B cell (primary cell): ENCODE results near the gene PRDM15.

Experiments
- EZH2 ChIP-seq: IDR thresholded peaks from 2 replicates; pipeline ENCODE4 v1.6.1; 2012; ENCODE audit warnings: borderline replicate concordance, low read depth, mild to moderate bottlenecking, moderate library complexity, low read length; ENCODE audit not compliant: insufficient read depth, poor library complexity, severe bottlenecking
- TF ChIP-seq, protein P1 (sequence below): fragments of 200-600 bp; IDR thresholded peaks from one replicate; pipeline ENCODE4 v1.8.0; 2022; ENCODE audit warnings: antibody characterized with exemption, mild to moderate bottlenecking

DNA sequence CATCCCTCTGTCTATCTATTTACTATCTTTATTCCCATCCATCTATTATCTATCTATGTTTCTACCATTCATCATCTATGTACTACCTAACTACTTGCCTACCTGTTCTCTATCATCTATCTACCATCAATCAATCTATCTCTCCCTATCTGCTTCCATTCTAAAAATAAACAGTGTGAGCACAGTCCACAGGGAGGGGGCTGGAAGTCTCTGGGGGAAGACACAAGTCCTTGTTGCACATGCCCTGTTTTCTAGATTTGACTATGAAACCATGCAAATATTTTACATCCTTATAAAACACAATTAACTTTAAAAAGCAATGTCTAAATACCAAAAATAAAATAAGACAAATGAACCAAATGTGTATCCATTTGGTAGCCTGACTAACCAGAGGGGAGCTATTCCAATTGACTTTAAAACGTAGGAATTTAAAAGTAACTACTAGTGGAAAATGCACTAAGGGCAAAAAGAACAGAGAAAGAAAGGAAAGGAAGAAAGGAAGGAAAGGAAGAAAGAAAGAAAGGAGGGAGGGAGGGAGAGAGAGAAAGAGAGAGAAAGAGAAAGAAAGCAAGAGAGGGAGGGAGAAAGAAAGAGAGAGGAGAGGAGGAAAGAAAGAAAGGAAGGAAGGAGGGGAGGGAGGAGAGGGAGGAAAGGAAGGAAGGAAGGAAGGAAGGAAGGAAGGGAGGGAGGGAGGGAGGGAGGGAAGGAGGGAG is 98.7 kb downstream of the PRDM15 start:
- TF ChIP-seq, protein P1, sequence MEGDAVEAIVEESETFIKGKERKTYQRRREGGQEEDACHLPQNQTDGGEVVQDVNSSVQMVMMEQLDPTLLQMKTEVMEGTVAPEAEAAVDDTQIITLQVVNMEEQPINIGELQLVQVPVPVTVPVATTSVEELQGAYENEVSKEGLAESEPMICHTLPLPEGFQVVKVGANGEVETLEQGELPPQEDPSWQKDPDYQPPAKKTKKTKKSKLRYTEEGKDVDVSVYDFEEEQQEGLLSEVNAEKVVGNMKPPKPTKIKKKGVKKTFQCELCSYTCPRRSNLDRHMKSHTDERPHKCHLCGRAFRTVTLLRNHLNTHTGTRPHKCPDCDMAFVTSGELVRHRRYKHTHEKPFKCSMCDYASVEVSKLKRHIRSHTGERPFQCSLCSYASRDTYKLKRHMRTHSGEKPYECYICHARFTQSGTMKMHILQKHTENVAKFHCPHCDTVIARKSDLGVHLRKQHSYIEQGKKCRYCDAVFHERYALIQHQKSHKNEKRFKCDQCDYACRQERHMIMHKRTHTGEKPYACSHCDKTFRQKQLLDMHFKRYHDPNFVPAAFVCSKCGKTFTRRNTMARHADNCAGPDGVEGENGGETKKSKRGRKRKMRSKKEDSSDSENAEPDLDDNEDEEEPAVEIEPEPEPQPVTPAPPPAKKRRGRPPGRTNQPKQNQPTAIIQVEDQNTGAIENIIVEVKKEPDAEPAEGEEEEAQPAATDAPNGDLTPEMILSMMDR = no peak
- no peak for TF ChIP-seq EZH2
